Gastrocnemius medialis (tissue), 4 donors: Measurements from ENCODE around the gene LZTR1. TPM values are rescaled to one million over a fixed set of nuclear protein-coding genes. Genes with fewer than 3 reads are reported as not detected.

Source experiments
- ATAC-seq, 2 donors: fragments of 150-250 bp; one replicate each; pipeline ENCODE4 v1.9.1; 2016
- DNase-seq, 2 donors: peaks; one replicate each; pipeline ENCODE4 v3.0.0-alpha.2; 2019
- H3K27ac ChIP-seq, 4 donors: fragments of 200-600 bp; sonication (generic); 1 replicate in 1 of 4; 2 replicates in 3 of 4; pipeline ENCODE4 v1.5.1; 2016 to 2018; ENCODE audit warnings: mild to moderate bottlenecking in 2 of 4, moderate library complexity in 1 of 4
- H3K27me3 ChIP-seq, 3 donors: fragments of 200-600 bp; sonication (generic) in 2 of 3; 1 replicate in 1 of 3; 2 replicates in 2 of 3; pipeline versions ENCODE4 v1.5.1 to v1.6.0; 2016 to 2019; ENCODE audit warnings: mild to moderate bottlenecking in 1 of 3, moderate library complexity in 1 of 3
- H3K36me3 ChIP-seq, 2 donors: fragments of 200-600 bp; sonication (generic) in 1 of 2; one replicate each; pipeline ENCODE4 v1.5.1; 2017 to 2018
- H3K4me1 ChIP-seq, 2 donors: fragments of 200-600 bp; sonication (generic) in 1 of 2; one replicate each; pipeline ENCODE4 v1.5.1; 2016 to 2017; ENCODE audit warnings: mild to moderate bottlenecking in 2 of 2
- H3K4me3 ChIP-seq, 4 donors: fragments of 200-600 bp; sonication (generic) in 3 of 4; 1 replicate in 1 of 4; 2 replicates in 3 of 4; pipeline ENCODE4 v1.5.1; 2016 to 2019; ENCODE audit warnings: mild to moderate bottlenecking in 2 of 4
- H3K9me3 ChIP-seq, 3 donors: fragments of 200-600 bp; sonication (generic) in 2 of 3; 1 replicate in 1 of 3; 2 replicates in 2 of 3; pipeline ENCODE4 v1.5.1; 2016 to 2019
- POLR2A ChIP-seq, 2 donors: fragments of 450-650 bp; IDR thresholded peaks; one replicate each; pipeline ENCODE4 v1.6.1; 2017; ENCODE audit warnings: antibody characterized with exemption in 2 of 2, mild to moderate bottlenecking in 2 of 2, moderate library complexity in 2 of 2
- in situ Hi-C, 4 donors: fragments of 200-750 bp; cut with MboI; loops; one replicate each; pipeline versions ENCODE4 v1.15.0 to v1.8.0; 2017; ENCODE audit warnings: low sequenced_read_pairs in 4 of 4
- intact Hi-C: fragments of 100-400 bp; cut with DNase I; formaldehyde crosslinking; loops from one replicate; pipeline ENCODE4 v1.15.1; 2023; ENCODE audit warnings: low total_unique reads
- total RNA-seq, 4 donors: library from RNA; depleted of rRNA; stranded (reverse); fragments of >200 nt; gene quantifications; one replicate each; pipeline versions ENCODE4 v1.1.0 to v1.2.3, GENCODE V29; 2016
- TF ChIP-seq, protein P1 (sequence below), 5 experiments: fragments of 450-650 bp in 3 of 5; fragments of 200-600 bp in 2 of 5; sonication (generic) in 2 of 5; IDR thresholded peaks in 4 of 5; conservative IDR thresholded peaks in 1 of 5; 1 replicate in 4 of 5; 2 replicates in 1 of 5; pipeline ENCODE4 v1.5.1; 2016 to 2019; ENCODE audit warnings: antibody characterized with exemption in 5 of 5, mild to moderate bottlenecking in 3 of 5, moderate library complexity in 3 of 5

LZTR1 gene
- total RNA-seq, 4 donors from 2014 or later: 25.4 to 36.4 (median 26.3) TPM

GRCh38 chr22:20977516-20978170 lies 4.5 kb upstream of the LZTR1 start:
- ATAC-seq: no peak
- H3K27ac ChIP-seq: no peak overlapping the region
- no peaks in the 10 kb centered on the region for H3K9me3 ChIP-seq
- H3K4me1 ChIP-seq: peaks cover 17 to 26% of the 10 kb centered on the region in 2 donors
- H3K4me3 ChIP-seq: no peak overlapping the region
- no peaks in the 10 kb centered on the region for H3K27me3 ChIP-seq
- in situ Hi-C loops: no loop called here
- TF ChIP-seq, protein P1, sequence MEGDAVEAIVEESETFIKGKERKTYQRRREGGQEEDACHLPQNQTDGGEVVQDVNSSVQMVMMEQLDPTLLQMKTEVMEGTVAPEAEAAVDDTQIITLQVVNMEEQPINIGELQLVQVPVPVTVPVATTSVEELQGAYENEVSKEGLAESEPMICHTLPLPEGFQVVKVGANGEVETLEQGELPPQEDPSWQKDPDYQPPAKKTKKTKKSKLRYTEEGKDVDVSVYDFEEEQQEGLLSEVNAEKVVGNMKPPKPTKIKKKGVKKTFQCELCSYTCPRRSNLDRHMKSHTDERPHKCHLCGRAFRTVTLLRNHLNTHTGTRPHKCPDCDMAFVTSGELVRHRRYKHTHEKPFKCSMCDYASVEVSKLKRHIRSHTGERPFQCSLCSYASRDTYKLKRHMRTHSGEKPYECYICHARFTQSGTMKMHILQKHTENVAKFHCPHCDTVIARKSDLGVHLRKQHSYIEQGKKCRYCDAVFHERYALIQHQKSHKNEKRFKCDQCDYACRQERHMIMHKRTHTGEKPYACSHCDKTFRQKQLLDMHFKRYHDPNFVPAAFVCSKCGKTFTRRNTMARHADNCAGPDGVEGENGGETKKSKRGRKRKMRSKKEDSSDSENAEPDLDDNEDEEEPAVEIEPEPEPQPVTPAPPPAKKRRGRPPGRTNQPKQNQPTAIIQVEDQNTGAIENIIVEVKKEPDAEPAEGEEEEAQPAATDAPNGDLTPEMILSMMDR (IDR thresholded peaks at IDR 0.05 in 4 of 5, conservative IDR thresholded peaks at IDR 0.05 in 1 of 5): no peak
- no peak for TF ChIP-seq POLR2A (IDR thresholded peaks at IDR 0.05)
- no peaks in the 10 kb centered on the region for H3K36me3 ChIP-seq
- DNase-seq: no peak
- intact Hi-C loops: no loop called here

DNA sequence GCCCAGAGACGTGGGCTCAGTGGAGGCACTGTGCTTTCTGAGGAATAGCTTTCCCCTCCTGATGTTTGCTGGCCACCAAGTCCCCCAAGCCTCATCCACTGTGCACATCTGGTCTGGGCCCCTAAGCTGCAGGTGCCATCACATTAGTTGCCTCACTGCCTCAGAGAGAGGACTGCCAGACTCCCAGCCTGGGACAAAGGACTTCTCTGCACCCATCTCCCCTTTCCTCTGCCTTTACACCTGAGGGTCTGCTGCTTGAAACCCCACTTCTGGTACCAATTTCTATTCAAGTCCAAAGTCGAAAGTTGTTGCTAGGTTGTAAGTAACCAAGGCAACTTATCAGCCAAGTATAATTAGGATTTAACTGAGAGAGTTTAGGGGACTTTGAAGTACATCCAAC lies 3.7 kb upstream of the LZTR1 start:
- Histone ChIP-seq H3K9me3 (no peaks in the 10 kb centered on the region), H3K4me1 (peaks cover 23 to 33% of the 10 kb centered on the region in 2 donors), H3K27ac (no peak overlapping the region), H3K27me3 (no peaks in the 10 kb centered on the region), H3K4me3 (no peak overlapping the region), H3K36me3 (no peaks in the 10 kb centered on the region)
- intact Hi-C loops: no loop called here
- DNase-seq (no peak), ATAC-seq (no peak)
- in situ Hi-C loops: no loop called here
- no peak for TF ChIP-seq POLR2A (IDR thresholded peaks at IDR 0.05)
- TF ChIP-seq, protein P1 (IDR thresholded peaks at IDR 0.05 in 4 of 5, conservative IDR thresholded peaks at IDR 0.05 in 1 of 5): no peak

DNA sequence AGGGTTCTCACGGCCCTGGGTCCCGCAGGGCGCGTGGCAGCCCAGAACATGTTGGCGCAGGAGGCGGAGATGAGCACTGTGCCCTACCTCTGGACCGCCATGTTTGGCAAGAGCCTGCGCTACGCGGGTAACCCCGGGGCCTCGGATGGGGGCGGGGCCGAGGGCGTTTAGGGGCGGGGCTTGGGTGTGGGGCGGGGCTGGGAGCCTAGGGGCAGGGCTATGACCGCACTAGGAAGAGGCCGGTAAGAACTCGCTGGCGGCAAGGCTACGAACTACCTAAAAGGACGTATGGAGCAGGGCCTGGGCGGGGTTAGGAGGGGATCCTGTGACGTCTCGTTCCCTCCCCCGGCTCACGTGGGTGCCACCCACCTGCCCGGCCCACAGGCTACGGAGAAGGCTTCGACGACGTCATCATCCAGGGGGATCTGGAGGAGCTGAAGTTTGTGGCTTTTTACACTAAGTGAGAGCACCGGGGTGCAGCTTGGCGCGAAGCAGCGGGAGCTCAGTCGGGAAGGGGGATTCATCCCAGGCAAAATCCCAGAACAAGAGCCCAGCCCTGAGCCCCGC lies 2.8 kb upstream of the LZTR1 start:
- peak in 1 of 2 donors; percentile 13 for ATAC-seq
- H3K36me3 ChIP-seq: no peaks in the 10 kb centered on the region
- no peak overlapping the region for H3K27ac ChIP-seq
- no peaks in the 10 kb centered on the region for H3K27me3 ChIP-seq
- intact Hi-C loops: no loop called here
- peaks cover 24 to 33% of the 10 kb centered on the region in 2 donors for H3K4me1 ChIP-seq
- no peaks in the 10 kb centered on the region for H3K9me3 ChIP-seq
- H3K4me3 ChIP-seq: peak overlapping the region; percentile 26 to 50 (median 38)
- peak in 1 of 2 donors; percentile 69 for DNase-seq
- TF ChIP-seq, protein P1 (IDR thresholded peaks at IDR 0.05 in 4 of 5, conservative IDR thresholded peaks at IDR 0.05 in 1 of 5): no peak
- no peak for TF ChIP-seq POLR2A (IDR thresholded peaks at IDR 0.05)
- in situ Hi-C loops: no loop called here

DNA sequence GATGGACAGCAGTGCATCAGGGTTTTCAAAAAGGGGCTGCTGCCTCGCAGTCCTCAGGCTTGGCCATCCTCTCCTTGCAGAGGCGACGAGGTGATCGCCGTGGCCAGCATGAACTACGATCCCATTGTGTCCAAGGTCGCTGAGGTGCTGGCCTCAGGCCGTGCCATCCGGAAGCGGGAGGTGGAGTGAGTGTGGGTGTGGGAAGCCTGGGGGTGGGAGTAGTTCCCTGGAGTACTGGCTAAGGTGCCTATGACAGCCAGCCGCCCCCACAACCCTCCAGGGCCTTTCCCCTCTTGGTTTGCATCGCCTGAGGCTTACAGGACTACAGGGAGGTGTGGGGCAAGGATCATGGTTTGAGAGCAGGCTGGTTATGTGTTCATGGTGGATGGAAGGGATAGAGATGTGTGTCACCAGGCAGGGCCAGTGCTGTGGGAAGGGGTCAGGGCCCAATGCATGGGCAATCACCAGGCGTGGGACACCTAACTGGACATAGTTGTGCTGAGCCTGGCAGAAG lies 2.1 kb upstream of the LZTR1 start:
- Histone ChIP-seq H3K27ac (no peak overlapping the region), H3K4me3 (peak overlapping the region; percentile 26 to 50 (median 38)), H3K9me3 (no peaks in the 10 kb centered on the region), H3K36me3 (no peaks in the 10 kb centered on the region), H3K4me1 (peaks cover 24 to 33% of the 10 kb centered on the region in 2 donors), H3K27me3 (no peaks in the 10 kb centered on the region)
- DNase-seq (no peak), ATAC-seq (no peak)
- TF ChIP-seq, protein P1 (IDR thresholded peaks at IDR 0.05 in 4 of 5, conservative IDR thresholded peaks at IDR 0.05 in 1 of 5): no peak
- no peak for TF ChIP-seq POLR2A (IDR thresholded peaks at IDR 0.05)
- intact Hi-C loops: loop anchor here (5.0 kb wide), 1 partner anchor 37 kb away; the partner anchor contains the start of gene P2RX6
- in situ Hi-C loops: no loop called here
